Lung (tissue), 16 donors: ENCODE measurements around the gene BAIAP2. TPM values are rescaled to one million over a fixed set of nuclear protein-coding genes. Genes with fewer than 3 reads are reported as not detected.

Experiments
- ATAC-seq: fragments of 200-7000 bp; cut with Tn5 transposase; one replicate; pipeline ENCODE4 v1.9.1; 2020; ENCODE audit warnings: moderate number of reproducible peaks; ENCODE audit not compliant: insufficient read depth, low FRiP score
- DNase-seq, 3 donors: peaks; one replicate each; pipeline ENCODE4 v3.0.0-alpha.2; 2013 to 2017
- H3K27ac ChIP-seq, 2 donors: one replicate each; pipeline ENCODE4 v1.5.1; 2013; ENCODE audit warnings: mild to moderate bottlenecking in 2 of 2, moderate library complexity in 2 of 2, control low read depth in 1 of 2, inconsistent platforms in 1 of 2, low read depth in 1 of 2, low read length in 1 of 2
- H3K27me3 ChIP-seq, 3 donors: one replicate each; pipeline ENCODE4 v1.5.1; 2013; ENCODE audit warnings: low read length in 2 of 3; ENCODE audit not compliant: control insufficient read depth in 3 of 3, insufficient read depth in 3 of 3
- H3K36me3 ChIP-seq, 4 donors: one replicate each; pipeline ENCODE4 v1.5.1; 2013; ENCODE audit warnings: low read length in 4 of 4, mild to moderate bottlenecking in 1 of 4, moderate library complexity in 1 of 4; ENCODE audit not compliant: control insufficient read depth in 4 of 4, insufficient read depth in 4 of 4
- H3K4me1 ChIP-seq, 5 donors: one replicate each; pipeline ENCODE4 v1.5.1; 2013; ENCODE audit warnings: low read length in 5 of 5, mild to moderate bottlenecking in 2 of 5, moderate library complexity in 1 of 5; ENCODE audit not compliant: control insufficient read depth in 5 of 5, insufficient read depth in 5 of 5
- H3K4me3 ChIP-seq: one replicate; pipeline ENCODE4 v1.5.1; 2013; ENCODE audit warnings: mild to moderate bottlenecking, control low read depth, moderate library complexity
- H3K9ac ChIP-seq, 2 donors: one replicate each; pipeline ENCODE4 v1.5.1; 2013; ENCODE audit warnings: low read length in 2 of 2, control low read depth in 1 of 2; ENCODE audit not compliant: insufficient read depth in 1 of 2
- H3K9me3 ChIP-seq, 4 donors: one replicate each; pipeline ENCODE4 v1.5.1; 2013; ENCODE audit warnings: low read length in 3 of 4, mild to moderate bottlenecking in 1 of 4, moderate library complexity in 1 of 4; ENCODE audit not compliant: control insufficient read depth in 4 of 4, insufficient read depth in 3 of 4
- CTCF ChIP-seq: IDR thresholded peaks from 2 replicates; pipeline ENCODE4 v1.5.1; 2012; ENCODE audit warnings: mild to moderate bottlenecking; ENCODE audit errors: control extremely low read depth, extremely low read depth
- WGBS, 2 donors: extraction: QIAGEN DNeasy Blood & Tissue Kit; methylation state at CpG; one replicate each; pipeline ENCODE4 v1.1.7; 2013; 5-methylcytosine and 5-hydroxymethylcytosine counted together
- long read RNA-seq, 5 donors: transcript quantifications; one replicate each; lab custom pipeline, GENCODE V29; 2026
- polyA plus RNA-seq, 2 donors: library from polyadenylated mRNA; stranded (reverse); fragments of 200-250 nt; gene quantifications; one replicate each; pipeline ENCODE4 v1.2.1, GENCODE V29; 2013
- total RNA-seq, 2 donors: library from RNA; depleted of rRNA in 1 of 2; stranded (reverse); fragments of >200 nt in 1 of 2; gene quantifications; one replicate each; pipeline ENCODE4 v1.2.1, GENCODE V29; 2014 to 2021
- donor health status: control.
- donor health status: control.
- donor health status: Bipolar disorder and iron deficiency.
- donor health status: healthy.
- donor health status: DM: yes; HTN: yes; CAD: no.

BAIAP2 gene
- total RNA-seq, result 100 to 1,000 TPM in 1 of 2 donors, 10 to 100 TPM in 1; 94.3 to 141 TPM
- polyA plus RNA-seq, result 10 to 100 TPM; 59.2 to 61.2 TPM
- long read RNA-seq, donor 1, transcript BAIAP2-205 (15 exons, 2,129 nt), result major isoform, 5 of 12 reads
- long read RNA-seq, donor 1, partial matches to known transcripts, result 0 of 12 reads
- long read RNA-seq, donor 1, other reads (novel, unspliced or antisense), result 0 of 12 reads
- long read RNA-seq, donor 2, partial matches to known transcripts, result 8 of 10 reads
- long read RNA-seq, donor 2, other reads (novel, unspliced or antisense), result 0 of 10 reads
- long read RNA-seq, donor 3, partial matches to known transcripts, result 12 of 14 reads
- long read RNA-seq, donor 3, other reads (novel, unspliced or antisense), result 0 of 14 reads
- long read RNA-seq, donor 4, result 0 reads
- long read RNA-seq, donor 5, partial matches to known transcripts, result 10 of 17 reads
- long read RNA-seq, donor 5, other reads (novel, unspliced or antisense), result 5 of 17 reads

- H3K27me3 ChIP-seq, result no peaks in the 10 kb centered on the region
- no peaks in the 10 kb centered on the region for H3K9me3 ChIP-seq
- H3K9ac ChIP-seq, result peak within 1 kb of the TSS in 1 of 2 donors; percentile 36
- WGBS, 2 donors, result 1% methylated on average over 37 to 92 of the region's 92 CpGs
- H3K36me3 ChIP-seq, result peaks cover 0 to 6% (median 2%) of the 10 kb centered on the region in 4 donors
- H3K27ac ChIP-seq, result peak within 1 kb of the TSS; percentile 70 to 79
- H3K4me1 ChIP-seq, result peaks cover 0 to 48% (median 30%) of the 10 kb centered on the region in 5 donors
- TF ChIP-seq CTCF, result no peak
- H3K4me3 ChIP-seq, result peak within 1 kb of the TSS; percentile 65
- peak; percentile 96 to 98 (median 98) for DNase-seq
- ATAC-seq, result peak; percentile 73
Observed at GRCh38 chr17:81034779-81035520, at the start of gene BAIAP2. Gene BAIAP2, plus strand, starts transcription at chr17:81035151. Its CDS starts 104 bp downstream, at chr17:81035255.

- H3K9me3 ChIP-seq, result no peaks in the 10 kb centered on the region
- 88 to 95% methylated on average over 7 of the region's 7 CpGs for WGBS, 2 donors
- DNase-seq, result no peak
- no peak for ATAC-seq
- H3K4me1 ChIP-seq, result peaks cover 0 to 3% (median 0%) of the 10 kb centered on the region in 5 donors
- H3K27ac ChIP-seq, result no peak overlapping the region
- H3K27me3 ChIP-seq, result peaks cover 0 to 4% (median 0%) of the 10 kb centered on the region in 3 donors
- no peak overlapping the region for H3K4me3 ChIP-seq
- no peaks in the 10 kb centered on the region for H3K36me3 ChIP-seq
- no peak overlapping the region for H3K9ac ChIP-seq
- no peak for TF ChIP-seq CTCF
Observed at GRCh38 chr17:80986046-80986445, 48.9 kb upstream of the BAIAP2 start.

- peak; percentile 16 for ATAC-seq
Observed at GRCh38 chr17:80986816-80987475, 48.0 kb upstream of the BAIAP2 start.

More at GRCh38 chr17:80986816-80987475, 48.0 kb upstream of the BAIAP2 start:
- peaks cover 0 to 4% (median 0%) of the 10 kb centered on the region in 3 donors for H3K27me3 ChIP-seq
- no peak overlapping the region for H3K9ac ChIP-seq
- peaks cover 0 to 5% (median 0%) of the 10 kb centered on the region in 5 donors for H3K4me1 ChIP-seq
- H3K36me3 ChIP-seq, result no peaks in the 10 kb centered on the region
- no peaks in the 10 kb centered on the region for H3K9me3 ChIP-seq
- no peak for TF ChIP-seq CTCF
- DNase-seq, result no peak
- H3K4me3 ChIP-seq, result no peak overlapping the region
- no peak overlapping the region for H3K27ac ChIP-seq
- 35 to 53% methylated on average over 18 of the region's 18 CpGs for WGBS, 2 donors
